HK-2 (cell line): ENCODE measurements around the gene STUB1.

Experiments used
- DNase-seq: peaks from one replicate; pipeline ENCODE4 v3.0.0-alpha.2; 2018; ENCODE audit not compliant: unreplicated experiment

STUB1 gene

DNA sequence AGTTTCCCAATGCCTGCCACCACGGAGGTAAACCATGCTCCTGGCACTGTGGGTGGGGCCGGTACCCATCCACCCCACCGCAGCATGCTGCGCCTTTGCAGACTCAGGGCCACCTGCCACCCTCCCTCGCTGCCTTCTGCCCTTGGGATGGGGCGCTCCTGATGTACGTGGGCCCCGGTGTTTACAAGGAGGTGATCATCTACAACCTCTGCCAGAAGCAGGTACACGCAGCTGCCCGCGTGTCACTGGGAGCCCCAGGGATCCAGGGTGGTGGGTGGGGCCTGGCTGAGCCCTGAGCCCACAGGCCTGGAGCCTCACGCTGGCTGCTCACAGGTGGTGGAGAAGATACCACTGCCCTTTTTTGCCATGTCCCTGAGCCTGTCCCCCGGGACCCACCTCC is 13.6 kb upstream of the STUB1 start:
- DNase-seq = no peak

- DNase-seq = no peak
These were observed 13.0 kb upstream of the STUB1 start for GRCh38 chr16:667113-667779.

DNA sequence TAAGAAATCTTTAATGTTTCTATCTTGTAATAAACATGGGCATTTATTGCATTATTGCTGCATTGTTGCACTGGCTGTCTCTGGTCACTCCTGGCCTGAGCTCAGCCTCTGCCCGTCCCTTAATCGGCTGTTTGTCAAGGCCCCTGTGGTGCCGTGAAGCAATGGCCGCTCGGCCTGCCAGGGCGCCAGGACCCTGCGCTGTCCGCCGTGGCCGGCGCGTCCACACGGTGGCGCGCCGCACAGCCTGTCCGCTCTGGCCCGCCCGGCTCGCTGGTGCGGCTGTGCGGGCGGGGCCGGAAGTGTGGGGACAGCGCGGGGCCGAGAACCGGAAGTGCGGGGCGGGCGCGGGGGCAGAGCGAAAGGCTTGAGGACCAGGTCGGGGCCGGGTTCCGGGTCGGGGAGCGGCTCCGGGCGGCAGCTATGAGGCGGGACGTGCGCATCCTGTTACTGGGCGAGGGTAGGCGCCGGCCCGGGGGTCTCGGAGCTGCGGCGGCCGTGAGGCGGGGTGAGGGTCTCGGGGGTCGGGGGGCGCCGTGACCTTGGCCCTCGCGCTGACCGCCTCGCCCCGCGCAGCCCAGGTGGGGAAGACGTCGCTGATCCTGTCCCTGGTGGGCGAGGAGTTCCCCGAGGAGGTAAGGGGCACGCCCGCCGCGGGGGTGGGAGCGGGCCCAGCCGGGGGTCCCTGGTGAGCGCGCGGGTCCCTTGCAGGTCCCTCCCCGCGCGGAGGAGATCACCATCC is 12.3 kb upstream of the STUB1 start, which contains the start of gene RHOT2:
Gene RHOT2 (plus strand): TSS at position 353 of the 739 bp plus-strand sequence. CDS start 68 bp downstream, at position 421.
- peak; percentile 88 for DNase-seq

- DNase-seq = no peak
These were observed 11.6 kb upstream of the STUB1 start for GRCh38 chr16:668519-669171.

DNA sequence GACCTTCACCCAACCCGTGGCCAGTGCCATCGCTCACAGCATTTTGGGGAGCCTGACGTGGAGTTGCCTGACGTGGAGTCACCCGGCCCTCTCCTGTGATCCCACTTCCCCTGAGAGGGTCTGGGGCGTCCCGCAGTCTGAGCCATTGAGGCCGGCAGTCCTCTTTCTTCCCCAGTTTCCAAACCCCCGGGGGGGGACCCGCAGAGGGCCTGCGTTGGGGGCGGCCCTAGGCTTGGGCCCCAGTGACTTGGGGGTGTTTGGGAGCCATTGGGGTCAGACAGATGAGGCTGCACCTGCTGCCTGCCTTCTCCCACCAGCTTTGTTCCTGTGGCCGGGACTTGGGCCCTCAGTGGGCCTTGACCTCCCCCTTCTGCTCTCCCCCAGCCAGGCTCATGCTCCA is 10.5 kb upstream of the STUB1 start:
- DNase-seq = no peak

GRCh38 chr16:670485-671352 is 9.5 kb upstream of the STUB1 start:
- no peak for DNase-seq

DNA sequence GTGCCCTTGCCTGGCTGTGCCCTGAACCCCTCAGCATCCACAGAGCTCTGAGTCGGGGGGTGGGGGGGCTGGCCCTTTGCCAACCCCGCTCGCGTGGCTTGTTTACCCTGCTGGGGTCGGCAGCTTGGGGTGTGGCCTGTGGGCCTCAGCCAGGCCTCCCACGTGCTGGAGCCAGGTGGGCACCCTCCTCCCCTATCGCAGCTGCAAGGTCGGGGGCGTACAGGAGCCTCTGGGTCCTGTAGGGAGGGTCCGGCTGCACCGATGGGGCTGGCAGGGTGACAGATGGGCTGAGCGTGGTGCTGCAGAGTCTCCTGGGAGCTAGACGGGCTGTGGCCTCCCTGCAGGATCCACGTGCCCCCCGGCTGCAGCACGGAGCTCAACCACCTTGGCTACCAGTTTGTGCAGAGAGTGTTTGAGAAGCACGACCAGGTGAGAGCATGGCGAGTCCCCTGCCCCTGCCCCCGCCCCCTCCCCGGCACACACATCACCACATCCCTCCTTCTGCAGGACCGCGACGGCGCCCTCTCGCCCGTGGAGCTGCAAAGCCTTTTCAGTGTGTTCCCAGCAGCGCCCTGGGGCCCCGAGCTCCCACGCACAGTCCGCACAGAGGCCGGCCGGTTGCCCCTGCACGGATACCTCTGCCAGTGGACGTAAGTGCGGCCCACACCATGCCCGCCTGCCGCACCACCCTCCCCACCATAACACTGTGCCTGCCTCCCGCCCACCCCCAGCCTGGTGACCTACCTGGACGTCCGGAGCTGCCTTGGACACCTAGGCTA is 8.7 kb upstream of the STUB1 start:
- no peak for DNase-seq

DNA sequence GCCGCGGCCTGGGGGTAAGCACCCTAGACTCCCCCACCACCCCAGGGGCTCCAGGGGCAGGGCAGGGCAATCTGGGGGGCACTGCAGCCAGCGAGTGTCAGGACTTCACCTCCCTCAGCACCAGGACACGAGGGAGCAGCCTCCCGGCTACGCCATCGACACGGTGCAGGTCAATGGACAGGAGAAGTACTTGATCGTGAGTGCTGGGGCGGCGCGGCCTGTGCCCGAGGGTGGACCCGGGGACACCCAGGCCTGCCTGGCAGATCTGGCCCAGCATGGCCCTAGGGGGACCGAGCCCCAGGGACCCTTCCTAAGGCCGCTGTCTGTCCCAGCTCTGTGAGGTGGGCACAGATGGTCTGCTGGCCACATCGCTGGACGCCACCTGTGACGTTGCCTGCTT is 7.8 kb upstream of the STUB1 start:
- no peak for DNase-seq

GRCh38 chr16:672851-673250 is 7.4 kb upstream of the STUB1 start:
- no peak for DNase-seq

DNA sequence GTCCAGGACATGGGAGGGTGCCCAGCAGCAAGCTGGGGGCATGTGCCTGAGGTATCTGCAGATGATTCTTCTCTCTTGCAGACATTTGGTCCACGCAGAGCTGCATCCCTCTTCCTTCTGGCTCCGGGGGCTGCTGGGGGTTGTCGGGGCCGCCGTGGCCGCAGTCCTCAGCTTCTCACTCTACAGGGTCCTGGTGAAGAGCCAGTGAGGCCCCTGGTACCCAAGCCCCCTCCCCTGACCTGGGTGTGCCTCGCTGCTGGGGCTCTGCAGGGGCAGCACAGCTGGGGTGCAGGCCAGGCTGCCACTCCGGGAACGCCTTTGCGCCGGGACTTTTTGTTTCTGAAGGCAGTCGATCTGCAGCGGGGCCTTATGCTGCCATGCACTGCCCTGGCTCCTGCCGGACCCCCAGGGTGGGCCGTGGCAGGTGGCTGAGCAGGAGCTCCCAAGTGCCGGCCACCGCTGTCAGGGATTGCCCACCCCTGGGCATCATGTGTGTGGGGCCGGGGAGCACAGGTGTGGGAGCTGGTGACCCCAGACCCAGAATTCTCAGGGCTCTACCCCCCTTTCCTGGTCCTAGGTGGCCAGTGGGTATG is 6.7 kb upstream of the STUB1 start:
- no peak for DNase-seq

GRCh38 chr16:674214-674881 is 5.9 kb upstream of the STUB1 start:
- DNase-seq = no peak

- no peak for DNase-seq
These were observed 5.0 kb upstream of the STUB1 start, which contains the start of gene RHBDL1 for GRCh38 chr16:674968-675883. TSS of gene RHBDL1 (plus strand) at chr16:675671. CDS start at chr16:675791, 120 bp downstream.

- no peak for DNase-seq
These were observed 4.2 kb upstream of the STUB1 start for GRCh38 chr16:675884-676564.

- DNase-seq = no peak
These were observed 3.7 kb upstream of the STUB1 start for GRCh38 chr16:676565-676902.

- no peak for DNase-seq
These were observed 3.3 kb upstream of the STUB1 start for GRCh38 chr16:676913-677312.

DNA sequence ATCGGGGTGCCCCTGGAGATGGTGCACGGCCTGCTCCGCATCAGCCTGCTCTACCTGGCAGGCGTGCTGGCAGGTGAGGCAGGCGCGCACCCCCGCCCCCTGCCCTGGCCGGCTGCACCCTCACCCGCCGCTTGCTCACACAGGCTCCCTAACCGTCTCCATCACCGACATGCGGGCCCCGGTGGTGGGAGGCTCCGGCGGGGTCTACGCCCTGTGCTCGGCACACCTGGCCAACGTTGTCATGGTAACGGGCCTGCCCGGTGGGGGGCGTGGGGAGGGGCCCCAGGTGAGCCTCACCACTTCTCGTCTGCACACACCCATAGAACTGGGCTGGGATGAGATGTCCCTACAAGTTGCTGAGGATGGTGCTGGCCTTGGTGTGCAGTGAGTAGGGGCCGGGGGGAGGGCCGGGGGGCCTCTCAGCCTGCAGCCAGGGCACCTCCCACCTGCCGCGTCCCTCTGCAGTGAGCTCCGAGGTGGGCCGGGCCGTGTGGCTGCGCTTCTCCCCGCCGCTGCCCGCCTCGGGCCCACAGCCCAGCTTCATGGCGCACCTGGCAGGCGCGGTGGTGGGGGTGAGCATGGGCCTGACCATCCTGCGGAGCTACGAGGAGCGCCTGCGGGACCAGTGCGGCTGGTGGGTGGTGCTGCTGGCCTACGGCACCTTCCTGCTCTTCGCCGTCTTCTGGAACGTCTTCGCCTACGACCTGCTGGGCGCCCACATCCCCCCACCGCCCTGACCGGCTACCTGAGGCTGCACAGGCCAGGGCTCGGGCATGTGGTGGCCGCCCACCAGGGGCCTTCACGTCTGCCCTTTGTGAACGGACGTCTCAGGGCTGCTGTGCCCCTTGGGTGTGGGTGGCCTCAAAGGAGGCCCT is 2.7 kb upstream of the STUB1 start:
- no peak for DNase-seq

- no peak for DNase-seq
These were observed 1.9 kb upstream of the STUB1 start for GRCh38 chr16:678209-678857.
